BJ (cell line): ENCODE results near the gene CCDC138. TPM values are rescaled to one million over a fixed set of nuclear protein-coding genes. Genes with fewer than 3 reads are reported as not detected.

Source experiments
- CTCF ChIA-PET: fragments of 350-600 bp; formaldehyde crosslinking; extraction: SDS; loops from one replicate; lab custom pipeline; 2021; ENCODE audit warnings: antibody characterized with exemption, inconsistent platforms; lab: Yijun Ruan, JAX
- POLR2A ChIA-PET: fragments of 300-600 bp; sonication (Branson Sonifier 250); formaldehyde crosslinking; extraction: SDS; loops from one replicate; lab custom pipeline; 2021; ENCODE audit warnings: antibody characterized with exemption; lab: Charles Lee
- DNase-seq: peaks from one replicate; pipeline ENCODE4 v3.0.0-alpha.2; 2011; ENCODE audit warnings: low read depth
- H3K27me3 ChIP-seq: 2 replicates; pipeline ENCODE4 v1.6.0; 2011; ENCODE audit warnings: low read length; ENCODE audit not compliant: control insufficient read depth, insufficient read depth
- H3K36me3 ChIP-seq: 2 replicates; pipeline ENCODE4 v1.5.1; 2011; ENCODE audit warnings: low read length; ENCODE audit not compliant: control insufficient read depth, insufficient read depth
- H3K4me3 ChIP-seq: 2 replicates; pipeline ENCODE4 v1.5.1; 2011; ENCODE audit warnings: low read depth, mild to moderate bottlenecking, control low read depth, low read length
- CTCF ChIP-seq: IDR thresholded peaks from 2 replicates; pipeline ENCODE4 v1.5.1; 2011; ENCODE audit warnings: low read depth, mild to moderate bottlenecking, control low read depth, inconsistent platforms, low read length, moderate library complexity; ENCODE audit not compliant: insufficient read depth
- polyA plus RNA-seq: library from polyadenylated mRNA; depleted of rRNA; stranded (reverse); fragments of >200 nt; gene quantifications from 2 replicates; pipeline ENCODE4 v1.2.3, GENCODE V29; 2011

Gene CCDC138
- polyA plus RNA-seq, 1 experiment, result 0.52 TPM

GRCh38 chr2:108845923-108846322 is 59.4 kb downstream of the CCDC138 start:
- POLR2A ChIA-PET, result no interaction called here
- Histone ChIP-seq H3K27me3 (no peaks in the 10 kb centered on the region), H3K36me3 (no peaks in the 10 kb centered on the region), H3K4me3 (no peak overlapping the region)
- TF ChIP-seq CTCF, result no peak
- no peak for DNase-seq
- CTCF ChIA-PET, result no interaction called here

GRCh38 chr2:108847000-108847399 is 60.4 kb downstream of the CCDC138 start:
- Histone ChIP-seq H3K27me3 (no peaks in the 10 kb centered on the region), H3K36me3 (no peaks in the 10 kb centered on the region), H3K4me3 (no peak overlapping the region)
- ChIA-PET POLR2A (no interaction called here), CTCF (no interaction called here)
- TF ChIP-seq CTCF, result no peak
- no peak for DNase-seq

GRCh38 chr2:108852375-108852774 is 65.8 kb downstream of the CCDC138 start:
- no peak for TF ChIP-seq CTCF
- no peak for DNase-seq
- POLR2A ChIA-PET, result no interaction called here
- Histone ChIP-seq H3K27me3 (no peaks in the 10 kb centered on the region), H3K36me3 (no peaks in the 10 kb centered on the region), H3K4me3 (no peak overlapping the region)
- CTCF ChIA-PET, result interaction anchor here (1.5 kb wide), 1 partner anchor 11 kb away, joined by 3 read pairs; no protein-coding TSS in a partner anchor

GRCh38 chr2:108853421-108853820 is 66.8 kb downstream of the CCDC138 start:
- no peaks in the 10 kb centered on the region for H3K27me3 ChIP-seq
- no peak for TF ChIP-seq CTCF
- no peak for DNase-seq
- no peaks in the 10 kb centered on the region for H3K36me3 ChIP-seq
- POLR2A ChIA-PET, result no interaction called here
- CTCF ChIA-PET, result interaction anchor here (1.5 kb wide), 1 partner anchor 10 kb away, joined by 3 read pairs; no protein-coding TSS in a partner anchor
- H3K4me3 ChIP-seq, result no peak overlapping the region

- Histone ChIP-seq H3K27me3 (no peaks in the 10 kb centered on the region), H3K36me3 (no peaks in the 10 kb centered on the region), H3K4me3 (no peak overlapping the region)
- no peak for DNase-seq
- TF ChIP-seq CTCF, result no peak
- ChIA-PET POLR2A (no interaction called here), CTCF (no interaction called here)
Observed at GRCh38 chr2:108854484-108854883, 67.9 kb downstream of the CCDC138 start.
